Psoas muscle (tissue), 8 donors: ENCODE results near the gene NUP210. TPM values are rescaled to one million over a fixed set of nuclear protein-coding genes. Genes with fewer than 3 reads are reported as not detected.

ENCODE experiments used
- ATAC-seq, 4 donors: fragments of 200-7000 bp; cut with Tn5 transposase; one replicate each; pipeline ENCODE4 v1.9.1; 2020; ENCODE audit warnings: moderate library complexity in 3 of 4, mild to moderate bottlenecking in 2 of 4
- DNase-seq, 2 donors: peaks; one replicate each; pipeline ENCODE4 v3.0.0-alpha.2; 2020
- H3K27ac ChIP-seq: fragments of 200-600 bp; one replicate; pipeline ENCODE4 v1.8.0; 2022
- H3K27me3 ChIP-seq, 3 donors: fragments of 200-600 bp in 1 of 3; one replicate each; pipeline versions ENCODE4 v1.6.1 to v1.8.0; 2013 to 2022; ENCODE audit warnings: low read length in 2 of 3, mild to moderate bottlenecking in 2 of 3, moderate library complexity in 1 of 3; ENCODE audit not compliant: insufficient read depth in 3 of 3
- H3K36me3 ChIP-seq, 2 donors: fragments of 200-600 bp in 1 of 2; one replicate each; pipeline versions ENCODE4 v1.6.1 to v1.8.0; 2013 to 2022; ENCODE audit warnings: low read depth in 1 of 2, mild to moderate bottlenecking in 1 of 2, moderate library complexity in 1 of 2; ENCODE audit not compliant: insufficient read depth in 1 of 2
- H3K4me1 ChIP-seq: fragments of 200-600 bp; one replicate; pipeline ENCODE4 v1.8.0; 2022
- H3K4me3 ChIP-seq: fragments of 200-600 bp; one replicate; pipeline ENCODE4 v1.8.0; 2022; ENCODE audit warnings: mild to moderate bottlenecking
- H3K9me3 ChIP-seq: fragments of 200-600 bp; one replicate; pipeline ENCODE4 v1.8.0; 2022
- WGBS, 3 donors: extraction: QIAGEN DNeasy Blood & Tissue Kit; methylation state at CpG; one replicate each; pipeline versions ENCODE4 v1.1.6 to v1.1.7; 2013; 5-methylcytosine and 5-hydroxymethylcytosine counted together
- intact Hi-C, 2 donors: fragments of 100-400 bp; cut with DNase I; formaldehyde crosslinking; loops; one replicate each; pipeline versions ENCODE4 v1.11.0 to v1.14.2; 2022
- polyA plus RNA-seq, 3 donors: library from polyadenylated mRNA; stranded (reverse); fragments of 200-250 nt; gene quantifications; one replicate each; pipeline ENCODE4 v1.2.3, GENCODE V29; 2013
- total RNA-seq, 4 donors: library from RNA; stranded (reverse); fragmentation: NEBNext Ultra II Directional in 2 of 4; extraction: Animal tissue kit (Norgen Biotek cat#: 25700) in 2 of 4; gene quantifications; one replicate each; pipeline versions ENCODE4 v1.2.1 to v1.2.4, GENCODE V29; 2021 to 2023
- TF ChIP-seq, protein P1 (sequence below): fragments of 200-600 bp; IDR thresholded peaks from one replicate; pipeline ENCODE4 v1.8.0; 2022; ENCODE audit warnings: antibody characterized with exemption
- donor health status: healthy with polysubstance abuse.
- donor health status: DM: no; HTN: no; CAD: no; lungs with moderate emphysema.
- donor health status: Bipolar disorder and iron deficiency.
- donor health status: healthy.
- donor health status: DM: yes; HTN: yes; CAD: no.
- donor health status: DM: no; HTN: no; CAD: no.
- donor health status: DM: no; HTN: no; CAD: no.
- donor health status: DM: yes; HTN: yes; CAD: no.

Gene NUP210
- total and polyA plus RNA-seq, 7 donors = 0.29 to 8.0 (median 2.1) TPM

DNA sequence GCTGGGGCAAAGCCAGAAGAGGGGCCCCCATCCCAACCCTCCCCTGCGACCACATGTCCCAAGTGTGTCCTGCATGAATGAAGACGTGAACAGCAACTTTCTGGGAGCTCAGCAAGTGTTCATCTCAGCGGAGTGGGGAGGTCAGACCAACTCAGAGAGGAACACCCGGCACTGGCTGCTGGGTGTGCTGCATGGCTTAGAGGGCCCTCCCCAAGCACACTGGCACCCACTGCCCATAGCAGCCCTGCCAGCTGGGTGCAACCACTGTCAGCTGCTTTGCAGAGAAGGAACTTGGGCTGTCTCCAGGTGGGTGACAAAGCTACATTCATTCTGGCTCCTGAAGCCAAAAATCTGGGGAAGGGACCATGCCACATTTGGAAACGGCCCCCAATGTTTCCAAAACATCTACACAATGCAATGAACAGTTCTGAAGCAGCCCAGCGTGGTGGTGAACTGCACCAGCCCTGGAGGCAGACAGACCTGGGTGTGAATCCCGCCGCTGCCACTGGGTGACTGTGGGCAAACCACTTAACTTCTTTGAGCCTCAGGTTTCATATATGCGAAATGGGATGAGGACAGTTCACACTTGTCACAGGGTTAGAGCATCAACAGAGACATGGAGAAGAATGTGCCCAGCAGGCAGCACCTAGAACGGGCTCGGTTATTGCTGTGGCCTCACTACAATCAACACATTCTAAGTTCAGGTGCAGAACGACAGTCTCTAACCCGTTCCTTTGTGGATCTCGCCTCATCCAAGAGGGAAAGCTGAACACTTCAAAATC, 145.4 kb downstream of the NUP210 start:
- Histone ChIP-seq H3K4me1 (peaks cover 8% of the 10 kb centered on the region), H3K27ac (no peak overlapping the region), H3K36me3 (no peaks in the 10 kb centered on the region), H3K9me3 (no peaks in the 10 kb centered on the region), H3K4me3 (no peak overlapping the region), H3K27me3 (peaks cover 0 to 6% (median 0%) of the 10 kb centered on the region in 3 donors)
- WGBS, 3 donors = 46 to 69% (median 62%) methylated on average over 14 of the region's 14 CpGs
- intact Hi-C loops = no loop called here
- TF ChIP-seq, protein P1, sequence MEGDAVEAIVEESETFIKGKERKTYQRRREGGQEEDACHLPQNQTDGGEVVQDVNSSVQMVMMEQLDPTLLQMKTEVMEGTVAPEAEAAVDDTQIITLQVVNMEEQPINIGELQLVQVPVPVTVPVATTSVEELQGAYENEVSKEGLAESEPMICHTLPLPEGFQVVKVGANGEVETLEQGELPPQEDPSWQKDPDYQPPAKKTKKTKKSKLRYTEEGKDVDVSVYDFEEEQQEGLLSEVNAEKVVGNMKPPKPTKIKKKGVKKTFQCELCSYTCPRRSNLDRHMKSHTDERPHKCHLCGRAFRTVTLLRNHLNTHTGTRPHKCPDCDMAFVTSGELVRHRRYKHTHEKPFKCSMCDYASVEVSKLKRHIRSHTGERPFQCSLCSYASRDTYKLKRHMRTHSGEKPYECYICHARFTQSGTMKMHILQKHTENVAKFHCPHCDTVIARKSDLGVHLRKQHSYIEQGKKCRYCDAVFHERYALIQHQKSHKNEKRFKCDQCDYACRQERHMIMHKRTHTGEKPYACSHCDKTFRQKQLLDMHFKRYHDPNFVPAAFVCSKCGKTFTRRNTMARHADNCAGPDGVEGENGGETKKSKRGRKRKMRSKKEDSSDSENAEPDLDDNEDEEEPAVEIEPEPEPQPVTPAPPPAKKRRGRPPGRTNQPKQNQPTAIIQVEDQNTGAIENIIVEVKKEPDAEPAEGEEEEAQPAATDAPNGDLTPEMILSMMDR = no peak
- ATAC-seq (peak; percentile 45 to 71 (median 54)), DNase-seq (peak in 1 of 2 donors; percentile 46)

DNA sequence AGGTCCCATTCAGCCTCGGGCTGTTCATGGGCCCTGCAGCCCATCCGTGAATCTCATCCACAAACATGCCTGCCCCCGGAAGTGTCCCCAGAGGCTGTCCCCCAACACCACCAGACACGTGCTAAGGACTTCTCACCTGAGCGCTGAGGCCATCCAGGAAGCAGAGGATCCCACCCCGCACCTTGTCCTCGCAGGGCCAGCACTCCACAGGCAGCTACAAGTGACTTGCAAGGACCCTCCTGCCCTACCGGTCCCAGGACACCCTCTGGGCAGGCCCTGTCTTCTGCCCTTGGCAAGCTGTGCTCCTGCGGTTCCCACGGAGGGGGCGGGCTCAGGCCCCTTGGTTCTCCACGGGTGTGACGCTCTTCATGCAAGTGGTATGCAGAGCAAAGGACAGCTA, 146.0 kb downstream of the NUP210 start:
- Histone ChIP-seq H3K27me3 (peaks cover 0 to 6% (median 0%) of the 10 kb centered on the region in 3 donors), H3K4me1 (peaks cover 8% of the 10 kb centered on the region), H3K36me3 (no peaks in the 10 kb centered on the region), H3K27ac (no peak overlapping the region), H3K4me3 (no peak overlapping the region), H3K9me3 (no peaks in the 10 kb centered on the region)
- DNase-seq (no peak), ATAC-seq (peak in 3 of 4 donors; percentile 21 to 49 (median 32))
- TF ChIP-seq, protein P1 = no peak
- intact Hi-C loops = no loop called here
- 42 to 46% (median 44%) methylated on average over 13 of the region's 13 CpGs for WGBS, 3 donors

DNA sequence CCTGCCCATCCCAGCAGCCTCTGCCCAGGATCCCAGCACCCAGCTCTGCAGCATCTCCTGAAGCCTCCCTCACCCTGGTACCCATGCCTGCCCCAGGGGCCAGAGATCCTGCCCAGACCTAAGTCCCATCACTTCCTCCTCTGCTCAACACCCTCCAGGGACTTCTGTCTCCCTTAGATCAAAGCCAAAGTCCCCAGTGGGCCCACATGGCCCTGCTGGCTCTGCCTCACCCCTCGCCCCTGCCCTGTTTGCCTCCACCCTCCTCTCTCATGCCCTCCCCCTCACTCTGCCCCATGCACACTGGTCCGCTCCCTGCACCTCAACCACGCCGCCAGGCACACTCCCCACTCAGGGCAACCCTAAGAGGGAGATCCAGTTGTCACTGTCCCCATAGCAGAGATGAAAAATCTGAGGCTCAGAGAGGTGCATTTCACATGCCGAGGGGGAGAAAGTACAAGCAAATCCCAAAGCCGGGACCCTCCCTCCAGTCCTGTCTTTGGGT, 146.5 kb downstream of the NUP210 start:
- TF ChIP-seq, protein P1 = no peak
- H3K4me3 ChIP-seq = no peak overlapping the region
- no peaks in the 10 kb centered on the region for H3K36me3 ChIP-seq
- intact Hi-C loops = no loop called here
- ATAC-seq (no peak), DNase-seq (peak in 1 of 2 donors; percentile 25)
- no peak overlapping the region for H3K27ac ChIP-seq
- H3K4me1 ChIP-seq = peaks cover 8% of the 10 kb centered on the region
- no peaks in the 10 kb centered on the region for H3K9me3 ChIP-seq
- WGBS, 3 donors = 78 to 87% (median 84%) methylated on average over 6 of the region's 6 CpGs
- H3K27me3 ChIP-seq = peaks cover 0 to 4% (median 0%) of the 10 kb centered on the region in 3 donors

DNA sequence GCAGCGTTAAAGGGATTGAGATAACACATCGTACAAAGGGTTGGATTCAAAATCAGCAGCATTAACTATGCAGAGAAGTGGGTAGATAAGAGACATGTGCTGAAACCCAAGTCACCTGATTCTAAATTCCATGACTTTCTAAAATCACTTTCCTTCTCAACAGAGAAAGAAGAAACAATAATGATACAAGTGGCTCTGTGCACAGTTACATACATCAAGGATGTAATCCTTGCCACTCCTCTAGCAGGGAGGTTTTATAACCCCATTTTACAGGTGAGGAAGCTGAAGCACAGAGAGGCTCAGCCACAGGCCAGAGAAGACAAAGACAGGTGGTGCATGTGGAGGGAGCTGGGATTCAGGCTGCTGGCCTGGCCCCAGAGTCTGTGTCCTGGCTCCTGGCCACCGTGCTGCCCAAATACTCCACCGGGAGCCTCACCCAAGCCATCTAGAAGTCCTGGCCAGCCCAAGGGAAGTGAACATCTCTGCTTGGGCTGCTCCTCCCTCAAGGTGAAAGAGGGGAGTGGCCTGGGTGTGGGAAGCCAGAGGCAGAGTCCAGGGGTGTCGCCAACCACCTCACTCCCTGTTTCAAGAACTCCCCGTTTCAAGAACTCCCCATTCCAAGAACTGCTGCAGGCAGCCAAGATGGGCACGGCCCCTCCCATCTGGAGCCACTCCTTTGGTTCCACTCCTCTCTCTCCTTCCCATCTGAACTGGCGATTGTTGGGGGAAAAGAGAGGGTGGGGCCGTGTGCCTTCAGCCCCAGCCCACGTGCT, 147.1 kb downstream of the NUP210 start:
- no peak for ATAC-seq
- peaks cover 0 to 4% (median 0%) of the 10 kb centered on the region in 3 donors for H3K27me3 ChIP-seq
- no peak overlapping the region for H3K4me3 ChIP-seq
- intact Hi-C loops = no loop called here
- WGBS, 3 donors = 52 to 63% (median 55%) methylated on average over 9 to 10 of the region's 10 CpGs
- H3K4me1 ChIP-seq = peaks cover 8% of the 10 kb centered on the region
- no peaks in the 10 kb centered on the region for H3K36me3 ChIP-seq
- H3K9me3 ChIP-seq = no peaks in the 10 kb centered on the region
- TF ChIP-seq, protein P1 = no peak
- no peak overlapping the region for H3K27ac ChIP-seq
- DNase-seq = peak in 1 of 2 donors; percentile 25
